Hematopoietic multipotent progenitor cell treated with erythropoietin and hydrocortisone succinate and interleukin-3 and kit ligand, for 4 days (in vitro differentiated cells): ENCODE results near the gene PTS.
A peak's percentile ranks its signal among the peaks of the same experiment; 100 is the strongest.
"Not testable (repeated sequence)": the region's sequence is repeated elsewhere in the genome, so short reads cannot be mapped to it uniquely, and the experiment has no call there.

Experiments
- DNase-seq: peaks from one replicate; pipeline ENCODE4 v3.0.0-alpha.2; 2015

Gene PTS

GRCh38 chr11:112226062-112226830 lies at the start of gene PTS:
TSS of gene PTS (plus strand) at chr11:112226428. CDS start at chr11:112226444, 16 bp downstream.
- DNase-seq = peak; percentile 95

- DNase-seq = peak; percentile 51
These were observed 48.6 kb upstream of the PTS start for GRCh38 chr11:112177589-112177988.

DNA sequence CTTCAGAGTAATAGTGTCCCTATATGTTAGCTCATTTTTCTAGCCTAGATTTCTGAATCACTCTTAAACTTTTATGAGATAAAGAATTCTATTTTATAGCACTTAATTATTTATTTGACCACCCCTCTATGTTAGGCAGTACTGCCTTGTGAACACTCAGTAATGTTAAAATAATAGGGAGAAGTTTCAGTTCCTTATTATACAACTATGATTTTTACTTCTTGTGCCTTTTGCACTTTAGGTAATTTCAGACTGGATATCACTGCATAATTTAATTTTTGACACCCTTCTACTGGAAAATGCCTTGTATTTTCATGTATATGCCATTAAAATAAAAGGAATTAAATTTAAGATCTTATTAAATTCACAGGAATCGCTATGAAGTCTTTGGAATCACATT lies 47.8 kb upstream of the PTS start:
- no peak for DNase-seq

DNA sequence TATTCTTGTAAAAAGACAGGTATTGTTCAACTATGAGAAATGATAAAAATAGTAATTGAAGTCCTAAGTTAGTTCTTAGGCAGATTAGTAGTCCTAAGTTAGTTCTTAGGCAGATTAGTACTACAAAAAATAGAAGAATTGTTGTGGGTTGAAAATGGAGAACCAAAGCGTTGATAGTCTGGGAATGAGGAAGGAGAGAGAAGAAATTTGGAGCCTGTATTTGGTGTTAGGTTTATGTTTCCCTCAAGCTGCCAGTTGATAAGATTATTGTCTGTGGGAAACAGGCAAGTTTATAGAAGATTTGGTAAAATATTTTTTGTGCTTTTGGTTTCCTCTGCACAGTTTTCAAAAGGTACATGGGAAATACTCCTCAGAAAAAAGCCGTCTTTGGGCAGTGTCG lies 47.3 kb upstream of the PTS start:
- peak; percentile 46 for DNase-seq

DNA sequence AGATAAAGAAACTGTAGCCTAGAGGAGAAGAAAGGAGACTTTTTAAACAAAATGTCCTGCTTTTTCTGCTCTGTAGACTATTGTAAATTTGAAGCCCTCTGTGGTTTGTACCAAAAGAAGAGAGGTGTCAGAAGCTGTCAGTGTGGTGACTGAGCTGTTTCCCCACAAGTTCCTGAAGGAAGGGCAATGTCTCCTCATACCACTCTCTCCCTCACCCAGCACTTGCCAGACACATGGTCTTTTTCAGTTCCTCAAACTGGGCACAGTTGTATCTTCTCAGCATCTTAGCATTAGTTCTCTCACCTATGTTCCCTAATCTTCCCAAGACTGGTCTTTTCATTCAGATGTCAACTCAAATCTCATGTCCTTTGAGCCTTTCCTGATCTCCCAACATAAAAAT lies 46.6 kb upstream of the PTS start:
- DNase-seq = peak; percentile 75

DNA sequence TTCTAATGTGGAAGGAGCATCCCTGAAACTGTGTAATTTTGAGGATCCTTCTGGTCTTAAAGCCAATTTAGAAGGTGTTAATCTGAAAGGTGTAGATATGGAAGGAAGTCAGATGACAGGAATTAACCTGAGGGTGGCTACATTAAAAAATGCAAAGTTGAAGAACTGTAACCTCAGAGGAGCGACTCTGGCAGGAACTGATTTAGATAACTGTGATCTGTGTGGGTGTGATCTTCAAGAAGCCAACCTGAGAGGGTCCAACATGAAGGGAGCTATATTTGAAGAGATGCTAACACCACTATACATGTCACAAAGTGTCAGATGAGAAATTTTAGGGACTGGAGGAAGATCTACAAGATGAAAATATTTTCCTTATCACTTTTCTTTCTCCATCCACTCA lies 43.4 kb upstream of the PTS start:
- DNase-seq = no peak

- DNase-seq = no peak
These were observed 40.3 kb upstream of the PTS start for GRCh38 chr11:112185883-112186282.

- DNase-seq = no peak
These were observed 39.9 kb upstream of the PTS start for GRCh38 chr11:112186304-112186703.

DNA sequence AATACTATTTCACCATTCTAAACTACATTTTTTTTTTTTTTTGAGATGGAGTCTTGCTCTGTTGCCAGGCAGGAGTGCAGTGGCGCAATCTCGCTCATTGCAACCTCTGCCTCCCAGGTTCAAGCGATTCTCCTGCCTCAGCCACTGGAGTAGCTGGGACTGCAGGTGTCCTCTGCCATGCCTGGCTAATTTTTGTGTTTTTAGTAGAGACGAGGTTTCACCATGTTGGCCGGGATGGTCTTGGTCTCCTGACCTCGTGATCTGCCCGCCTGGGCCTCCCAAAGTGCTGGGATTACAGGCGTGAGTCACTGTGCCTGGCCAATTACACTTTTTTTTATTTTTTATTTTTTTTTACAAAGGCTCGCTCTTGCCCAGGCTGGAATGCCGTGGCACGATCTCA lies 31.1 kb upstream of the PTS start:
- not testable (repeated sequence) for DNase-seq

- DNase-seq = no peak
These were observed 30.3 kb upstream of the PTS start for GRCh38 chr11:112195951-112196351.

DNA sequence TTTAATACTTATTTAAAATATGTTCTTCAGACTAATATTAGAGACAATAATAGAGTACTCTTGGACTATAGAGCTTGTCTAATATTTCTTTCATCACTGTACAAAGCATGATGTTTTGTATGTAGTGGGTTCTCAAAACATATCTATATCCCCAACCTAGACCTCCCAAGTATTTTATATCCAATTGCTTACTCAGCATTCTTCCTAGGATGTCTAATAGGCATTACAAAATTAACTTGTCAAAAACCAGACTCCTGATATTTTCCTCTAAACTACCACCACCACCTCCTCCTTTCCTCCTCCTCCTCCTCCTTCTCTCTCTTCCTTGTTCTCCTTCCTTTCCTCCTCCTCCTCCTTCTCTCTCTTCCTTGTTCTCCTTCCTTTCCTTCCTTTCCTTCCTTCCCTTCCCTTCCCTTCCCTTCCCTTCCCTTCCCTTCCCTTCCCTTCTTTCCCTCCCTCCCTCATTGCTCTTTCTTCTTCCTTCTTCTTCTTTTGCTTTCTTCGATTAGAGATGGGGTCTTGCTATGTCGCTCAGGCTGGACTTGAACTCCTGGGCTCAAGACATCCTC lies 29.6 kb upstream of the PTS start:
- no peak for DNase-seq

DNA sequence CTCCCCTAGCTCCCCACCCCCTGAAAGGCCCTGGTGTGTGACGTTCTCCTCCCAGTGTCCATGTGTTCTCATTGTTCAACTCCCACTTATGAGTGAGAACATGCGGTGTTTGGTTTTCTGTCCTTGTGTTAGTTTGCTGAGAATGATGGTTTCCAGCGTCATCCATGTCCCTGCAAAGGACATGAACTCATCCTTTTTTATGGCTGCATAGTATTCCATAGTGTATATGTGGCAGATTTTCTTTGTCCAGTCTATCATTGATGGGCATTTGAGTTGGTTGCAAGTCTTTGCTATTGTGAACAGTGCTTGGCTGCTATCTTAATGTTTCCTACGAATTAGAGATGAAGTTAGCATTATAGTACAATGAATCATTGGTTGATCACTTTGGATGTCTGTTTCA lies 27.1 kb upstream of the PTS start:
- DNase-seq = not testable (repeated sequence)

- DNase-seq = peak; percentile 52
These were observed 26.0 kb upstream of the PTS start for GRCh38 chr11:112200252-112200651.

- no peak for DNase-seq
These were observed 20.2 kb upstream of the PTS start for GRCh38 chr11:112206071-112206470.

DNA sequence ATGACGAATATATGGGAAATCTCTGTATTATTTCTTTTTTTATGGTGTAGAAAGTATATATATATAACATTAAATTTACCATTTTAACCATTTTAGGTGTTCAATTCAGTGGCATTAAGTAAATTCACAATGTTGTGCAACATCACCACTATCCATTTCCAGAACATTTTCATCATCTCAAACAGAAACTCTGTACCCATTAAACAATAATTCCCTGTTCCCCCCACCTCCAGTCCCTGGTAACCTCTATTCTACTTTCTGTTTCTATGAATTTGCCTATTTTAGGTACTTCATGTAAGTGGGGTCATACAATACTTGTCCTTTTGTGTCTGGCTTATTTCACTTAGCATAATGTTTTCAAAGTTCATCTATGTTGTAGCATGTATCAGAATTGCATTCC lies 15.3 kb upstream of the PTS start:
- DNase-seq = no peak

DNA sequence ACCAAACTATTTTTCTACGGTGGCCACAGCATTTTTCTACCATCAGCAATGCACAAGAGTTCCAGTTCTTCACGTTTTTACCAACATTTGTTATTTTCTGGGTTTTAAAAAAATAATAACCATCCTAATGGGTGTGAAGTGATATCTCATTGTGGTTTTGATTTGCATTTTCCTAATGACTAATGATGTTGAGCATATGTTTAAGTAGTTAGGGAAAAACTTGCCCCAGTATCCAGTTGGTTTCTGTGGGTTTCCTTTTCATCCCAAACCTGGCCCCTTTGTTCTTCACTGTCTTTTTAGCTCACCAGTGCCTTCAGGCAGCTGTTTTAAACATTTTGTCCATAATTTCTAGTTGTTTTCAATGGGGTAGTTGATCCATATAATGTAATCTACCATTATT lies 14.7 kb upstream of the PTS start:
- DNase-seq = no peak

GRCh38 chr11:112212290-112212689 lies 13.9 kb upstream of the PTS start:
- DNase-seq = no peak

DNA sequence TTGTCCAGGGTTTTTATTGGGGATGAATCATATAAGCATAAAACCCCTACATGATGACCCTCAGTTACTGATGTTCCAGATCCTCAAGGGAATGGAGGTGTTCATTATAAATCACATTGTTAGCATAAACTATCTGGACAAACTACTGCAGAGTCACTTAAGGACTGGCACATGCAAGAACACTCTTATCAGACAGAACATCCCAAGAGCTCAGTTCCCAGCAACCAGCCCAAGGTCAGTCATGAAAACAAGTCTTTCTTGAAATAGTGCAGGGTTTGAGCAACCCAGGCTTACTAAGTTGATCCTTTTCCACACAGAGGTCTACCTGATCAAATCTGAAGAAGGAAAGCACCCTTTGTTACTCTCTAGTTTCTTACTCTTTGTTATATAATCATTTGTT lies 13.5 kb upstream of the PTS start:
- DNase-seq = peak; percentile 22

GRCh38 chr11:112213753-112214152 lies 12.5 kb upstream of the PTS start:
- DNase-seq = no peak

DNA sequence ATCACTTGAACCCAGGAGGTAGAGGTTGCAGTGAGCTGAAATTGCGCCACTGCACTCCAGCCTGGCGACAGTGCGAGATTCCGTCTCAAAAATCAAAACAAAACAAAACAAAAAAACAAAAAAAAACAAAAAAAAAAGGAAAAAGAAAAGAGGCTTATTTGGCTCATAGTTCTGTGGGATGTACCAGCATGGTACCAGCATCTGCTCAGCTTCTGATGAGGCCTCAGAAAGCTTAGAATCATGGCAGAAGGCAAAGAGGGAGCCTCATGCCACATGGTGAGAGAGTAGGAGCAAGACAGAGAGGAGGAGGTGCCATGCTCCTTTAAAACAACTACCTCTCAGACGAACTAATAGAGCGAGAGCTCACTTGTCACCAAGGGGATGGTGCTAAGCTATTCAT lies 10.6 kb upstream of the PTS start:
- no peak for DNase-seq

- no peak for DNase-seq
These were observed 9.6 kb upstream of the PTS start for GRCh38 chr11:112216561-112217105.

- DNase-seq = peak; percentile 90
These were observed 6.6 kb upstream of the PTS start for GRCh38 chr11:112219476-112220232.

GRCh38 chr11:112221274-112221835 lies 4.9 kb upstream of the PTS start:
- no peak for DNase-seq
